D721Med (cell line): ENCODE results near the gene RAB4B.

Source experiments
- DNase-seq: peaks from one replicate; pipeline ENCODE4 v3.0.0; 2011; ENCODE audit warnings: low spot score; ENCODE audit not compliant: insufficient read length
- FAIRE-seq: peaks from 2 replicates; lab custom pipeline; 2011; peaks lifted over from hg19 to GRCh38; lab: Jason Lieb, UNC
- TF ChIP-seq, protein P1 (sequence below): IDR thresholded peaks from 2 replicates; pipeline ENCODE4 v1.5.1; 2012; ENCODE audit warnings: mild to moderate bottlenecking, control low read depth; ENCODE audit not compliant: insufficient read depth; ENCODE audit errors: missing control alignments

The RAB4B gene

DNA sequence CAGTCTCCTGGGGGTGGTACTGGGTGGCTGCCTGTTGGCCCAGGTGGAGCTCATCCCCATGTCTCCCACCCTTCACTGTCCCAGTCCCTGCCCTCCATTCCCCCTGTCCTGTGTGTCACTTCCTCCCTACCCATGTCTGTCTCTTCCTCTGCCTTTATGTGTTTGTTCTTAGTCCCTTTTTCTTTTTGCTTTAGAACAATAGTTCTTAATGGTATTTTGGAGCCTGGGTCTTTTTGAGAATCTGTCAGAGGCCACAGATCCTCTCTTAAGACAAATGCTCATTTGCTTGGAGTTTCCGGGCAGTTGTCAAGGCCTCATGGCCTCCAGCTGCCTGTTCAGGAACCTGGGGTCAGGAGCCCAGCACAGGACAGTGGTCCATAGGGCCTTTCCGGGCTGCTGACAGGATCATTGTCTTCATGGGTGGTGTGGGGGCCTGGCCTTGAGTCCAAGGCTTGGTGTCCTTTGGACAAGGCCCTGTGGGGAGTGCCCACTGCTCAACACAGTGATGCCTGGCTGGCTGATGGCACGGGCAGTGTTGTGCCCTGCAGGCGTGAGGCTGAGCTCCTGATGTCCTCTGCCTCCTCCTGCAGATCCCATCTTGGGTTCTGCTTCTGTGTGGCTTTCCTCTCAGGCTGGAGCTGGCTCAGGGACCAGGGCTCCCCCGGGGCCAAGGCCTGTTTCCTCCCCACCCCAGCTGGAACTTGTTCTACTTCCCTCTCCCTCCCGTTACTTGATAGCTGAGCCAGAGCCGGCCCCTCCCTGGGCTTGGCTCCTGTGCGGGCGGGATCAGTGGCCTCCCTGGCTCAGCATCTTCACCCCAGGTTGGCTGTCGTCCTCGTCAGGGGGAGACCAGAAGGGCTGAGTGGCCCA, 24.5 kb downstream of the RAB4B start:
- TF ChIP-seq, protein P1, sequence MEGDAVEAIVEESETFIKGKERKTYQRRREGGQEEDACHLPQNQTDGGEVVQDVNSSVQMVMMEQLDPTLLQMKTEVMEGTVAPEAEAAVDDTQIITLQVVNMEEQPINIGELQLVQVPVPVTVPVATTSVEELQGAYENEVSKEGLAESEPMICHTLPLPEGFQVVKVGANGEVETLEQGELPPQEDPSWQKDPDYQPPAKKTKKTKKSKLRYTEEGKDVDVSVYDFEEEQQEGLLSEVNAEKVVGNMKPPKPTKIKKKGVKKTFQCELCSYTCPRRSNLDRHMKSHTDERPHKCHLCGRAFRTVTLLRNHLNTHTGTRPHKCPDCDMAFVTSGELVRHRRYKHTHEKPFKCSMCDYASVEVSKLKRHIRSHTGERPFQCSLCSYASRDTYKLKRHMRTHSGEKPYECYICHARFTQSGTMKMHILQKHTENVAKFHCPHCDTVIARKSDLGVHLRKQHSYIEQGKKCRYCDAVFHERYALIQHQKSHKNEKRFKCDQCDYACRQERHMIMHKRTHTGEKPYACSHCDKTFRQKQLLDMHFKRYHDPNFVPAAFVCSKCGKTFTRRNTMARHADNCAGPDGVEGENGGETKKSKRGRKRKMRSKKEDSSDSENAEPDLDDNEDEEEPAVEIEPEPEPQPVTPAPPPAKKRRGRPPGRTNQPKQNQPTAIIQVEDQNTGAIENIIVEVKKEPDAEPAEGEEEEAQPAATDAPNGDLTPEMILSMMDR: no peak
- FAIRE-seq: no peak
- no peak for DNase-seq

DNA sequence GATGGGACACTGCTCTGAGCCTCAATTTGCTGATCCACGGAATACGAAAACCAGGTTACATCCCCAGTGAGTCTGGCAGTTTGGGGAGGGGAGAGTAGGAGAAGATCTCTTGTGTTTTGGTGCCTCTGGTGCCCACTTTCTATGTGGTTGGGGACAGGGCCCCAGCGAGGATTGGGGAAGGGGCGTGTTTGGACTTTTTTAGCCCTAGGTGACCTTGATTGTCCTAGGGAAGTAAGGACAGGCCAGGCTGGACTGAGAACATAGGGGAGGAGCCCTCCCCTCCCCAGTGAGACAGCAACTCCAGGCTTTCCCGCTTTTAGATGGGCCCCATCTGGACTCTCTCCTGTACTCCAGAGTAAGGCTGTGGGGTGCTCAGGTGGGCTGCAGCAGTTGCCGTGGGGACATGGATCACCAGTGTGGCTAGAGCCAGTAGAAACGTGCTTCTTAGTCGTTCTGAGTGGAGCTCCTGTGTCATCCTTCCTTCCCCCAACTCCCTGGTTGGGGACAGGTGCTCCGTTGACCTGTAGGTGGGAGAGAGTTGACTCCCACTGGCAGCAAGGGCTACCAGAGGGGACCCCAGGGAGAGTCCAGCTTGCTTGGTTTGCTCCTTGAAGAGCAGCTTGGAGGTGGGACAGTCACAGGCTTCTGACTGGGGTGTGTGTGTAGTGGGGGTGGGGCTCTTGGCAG, 25.3 kb downstream of the RAB4B start:
- DNase-seq (no peak), FAIRE-seq (no peak)
- TF ChIP-seq, protein P1: no peak

GRCh38 chr19:40803857-40804782, 26.1 kb downstream of the RAB4B start:
- DNase-seq (no peak), FAIRE-seq (no peak)
- TF ChIP-seq, protein P1: no peak

DNA sequence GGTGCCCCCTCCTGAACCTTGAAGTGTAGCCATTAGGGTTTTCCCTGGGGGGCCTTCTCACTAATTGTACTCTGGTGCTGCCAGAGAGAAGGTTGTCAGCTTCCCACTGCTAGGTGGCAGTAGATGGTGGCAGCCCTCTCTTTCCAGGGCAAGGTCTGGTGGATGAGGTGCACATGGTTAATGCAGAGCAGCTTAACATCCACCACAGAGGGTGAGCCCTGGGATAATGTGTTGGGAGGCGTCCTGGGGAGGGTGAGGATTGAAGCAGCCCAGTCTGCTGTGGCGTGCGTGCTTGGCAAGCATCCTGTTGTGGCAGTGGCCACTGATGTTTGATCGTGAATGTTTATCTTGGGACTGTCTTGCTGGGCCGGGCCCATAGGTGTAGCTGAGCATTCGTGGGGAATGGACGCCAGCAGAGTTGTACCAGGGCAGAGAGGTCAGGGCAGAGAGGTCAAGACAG, 26.8 kb downstream of the RAB4B start:
- TF ChIP-seq, protein P1: no peak
- no peak for FAIRE-seq
- no peak for DNase-seq

DNA sequence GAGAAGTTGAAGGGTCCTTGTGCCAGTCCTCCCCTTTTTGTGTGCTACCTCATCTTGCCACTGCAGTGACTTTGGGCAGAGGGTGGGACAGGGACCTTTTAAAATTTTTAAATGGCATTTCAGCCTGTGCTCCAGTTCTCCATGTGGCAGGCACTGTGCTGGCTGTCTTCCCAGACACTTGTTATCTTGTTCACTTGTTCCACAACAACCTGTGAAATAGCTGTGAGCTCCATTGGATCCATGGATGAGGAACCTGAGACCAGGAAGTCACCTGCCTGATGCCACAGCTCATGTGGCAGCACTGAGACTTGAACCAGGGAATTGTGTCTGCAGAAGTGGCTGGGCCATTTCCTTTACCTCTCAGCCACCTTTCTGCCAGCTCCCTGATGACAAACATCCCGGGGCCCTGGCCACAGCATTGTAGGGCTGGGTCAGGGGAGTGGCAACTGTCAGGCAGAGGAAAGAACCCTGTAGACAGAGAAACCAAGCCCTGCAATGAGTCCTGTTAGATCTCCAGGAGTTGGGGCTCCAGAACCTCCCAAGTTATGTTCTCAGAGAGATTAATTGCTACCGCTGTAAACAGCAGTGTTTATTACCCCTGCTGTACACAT, 27.3 kb downstream of the RAB4B start:
- TF ChIP-seq, protein P1: no peak
- DNase-seq (no peak), FAIRE-seq (no peak)

- DNase-seq: peak; percentile 70
- TF ChIP-seq, protein P1: peak; percentile 39
- no peak for FAIRE-seq
These were observed 28.5 kb downstream of the RAB4B start for GRCh38 chr19:40806423-40807146.
